Cardiac fibroblast (primary cell): ENCODE measurements around the gene ZNF800.
A peak's percentile ranks its signal among the peaks of the same experiment; 100 is the strongest.

ENCODE experiments used
- DNase-seq, 2 donors: peaks; one replicate each; pipeline versions ENCODE4 v3.0.0 to v3.0.0-alpha.2; 2010; ENCODE audit warnings: low read depth in 2 of 2
- H3K4me3 ChIP-seq, 2 donors: replicated peaks in 1 of 2; 1 replicate in 1 of 2; 2 replicates in 1 of 2; pipeline ENCODE4 v1.5.1; 2011; ENCODE audit warnings: low read depth in 2 of 2, low read length in 2 of 2, mild to moderate bottlenecking in 2 of 2, moderate library complexity in 1 of 2
- CTCF ChIP-seq: IDR thresholded peaks from one replicate; pipeline ENCODE4 v1.5.1; 2011; ENCODE audit warnings: low read depth, mild to moderate bottlenecking, low read length, inconsistent platforms

Gene ZNF800

GRCh38 chr7:127380479-127380878 lies 12.0 kb downstream of the ZNF800 start:
- no peak for TF ChIP-seq CTCF
- no peak overlapping the region for H3K4me3 ChIP-seq
- no peak for DNase-seq

- no peak overlapping the region for H3K4me3 ChIP-seq
- no peak for TF ChIP-seq CTCF
- no peak for DNase-seq
Measured at GRCh38 chr7:127379642-127380041, 12.9 kb downstream of the ZNF800 start.

- H3K4me3 ChIP-seq, result no peak overlapping the region
- DNase-seq, result no peak
Measured at GRCh38 chr7:127378537-127378936, 14.0 kb downstream of the ZNF800 start.

GRCh38 chr7:127377425-127377824 lies 15.1 kb downstream of the ZNF800 start:
- no peak for DNase-seq
- H3K4me3 ChIP-seq, result no peak overlapping the region
- TF ChIP-seq CTCF, result no peak

More at GRCh38 chr7:127378537-127378936, 14.0 kb downstream of the ZNF800 start:
- no peak for TF ChIP-seq CTCF

GRCh38 chr7:127375631-127376030 lies 16.9 kb downstream of the ZNF800 start:
- TF ChIP-seq CTCF, result no peak
- no peak overlapping the region for H3K4me3 ChIP-seq
- peak in 1 of 2 donors; percentile 21 for DNase-seq

- no peak overlapping the region for H3K4me3 ChIP-seq
- no peak for TF ChIP-seq CTCF
- no peak for DNase-seq
Measured at GRCh38 chr7:127367679-127368078, 24.8 kb downstream of the ZNF800 start.

GRCh38 chr7:127366680-127367079 lies 25.8 kb downstream of the ZNF800 start:
- no peak overlapping the region for H3K4me3 ChIP-seq
- no peak for TF ChIP-seq CTCF
- no peak for DNase-seq
